Left kidney (tissue), 2 donors: ENCODE data around the gene CHMP4A. TPM values are rescaled to one million over a fixed set of nuclear protein-coding genes. Genes with fewer than 3 reads are reported as not detected.

Experiments
- DNase-seq: peaks from one replicate; pipeline ENCODE4 v3.0.0-alpha.2; 2013
- polyA plus RNA-seq: library from polyadenylated mRNA; unstranded; fragments of 120-200 nt; gene quantifications from one replicate; pipeline ENCODE4 v1.2.1, GENCODE V29; 2013; ENCODE audit not compliant: insufficient read length

CHMP4A gene
- polyA plus RNA-seq, 1 donor, result 63.7 TPM

DNA sequence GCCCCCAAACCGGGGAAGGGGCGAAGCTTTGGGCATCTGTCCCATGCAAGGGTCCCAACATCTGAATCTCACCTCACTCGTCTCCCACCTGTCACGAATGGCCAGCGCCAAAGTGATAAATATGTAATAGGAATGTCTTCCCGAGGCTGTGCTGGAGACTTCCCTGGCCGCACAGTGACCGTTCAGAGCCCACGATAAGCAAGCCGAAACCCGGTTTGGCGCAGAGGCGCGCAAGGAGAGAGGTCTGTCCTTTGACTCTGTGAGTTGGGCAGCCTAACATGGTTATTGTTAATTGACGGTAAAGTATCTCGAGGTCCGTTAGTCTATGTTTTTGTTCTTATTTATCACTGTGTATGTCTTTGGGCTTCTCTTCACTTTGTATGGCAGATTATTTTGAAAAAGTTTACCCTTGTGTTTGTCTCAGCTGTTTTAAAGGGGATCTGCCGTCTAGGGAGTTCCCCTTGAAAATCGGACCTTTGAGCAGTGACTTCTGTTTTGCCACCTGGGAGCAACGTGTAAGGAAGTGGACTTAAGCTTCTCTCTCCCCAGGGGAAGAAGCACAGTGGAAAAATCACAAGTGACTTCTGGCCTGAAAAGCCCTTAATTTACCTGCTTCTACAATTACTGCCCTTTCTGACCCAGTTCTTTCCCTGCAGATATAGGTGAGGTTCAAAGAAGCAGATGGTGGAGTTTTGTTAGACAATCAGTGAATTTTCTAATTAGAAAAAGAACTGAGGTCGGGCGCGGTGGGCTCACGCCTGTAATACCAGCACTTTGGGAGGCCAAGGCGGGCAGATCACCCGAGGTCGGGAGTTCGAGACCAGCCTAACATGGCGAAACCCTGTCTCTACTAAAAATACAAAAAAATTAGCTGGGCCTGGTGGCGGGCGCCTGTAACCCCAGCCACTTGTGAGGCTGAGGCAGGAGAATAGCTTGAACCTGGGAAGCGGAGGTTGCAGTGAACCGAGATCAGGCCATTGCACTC, 16.9 kb downstream of the CHMP4A start:
- peak; percentile 5 for DNase-seq

DNA sequence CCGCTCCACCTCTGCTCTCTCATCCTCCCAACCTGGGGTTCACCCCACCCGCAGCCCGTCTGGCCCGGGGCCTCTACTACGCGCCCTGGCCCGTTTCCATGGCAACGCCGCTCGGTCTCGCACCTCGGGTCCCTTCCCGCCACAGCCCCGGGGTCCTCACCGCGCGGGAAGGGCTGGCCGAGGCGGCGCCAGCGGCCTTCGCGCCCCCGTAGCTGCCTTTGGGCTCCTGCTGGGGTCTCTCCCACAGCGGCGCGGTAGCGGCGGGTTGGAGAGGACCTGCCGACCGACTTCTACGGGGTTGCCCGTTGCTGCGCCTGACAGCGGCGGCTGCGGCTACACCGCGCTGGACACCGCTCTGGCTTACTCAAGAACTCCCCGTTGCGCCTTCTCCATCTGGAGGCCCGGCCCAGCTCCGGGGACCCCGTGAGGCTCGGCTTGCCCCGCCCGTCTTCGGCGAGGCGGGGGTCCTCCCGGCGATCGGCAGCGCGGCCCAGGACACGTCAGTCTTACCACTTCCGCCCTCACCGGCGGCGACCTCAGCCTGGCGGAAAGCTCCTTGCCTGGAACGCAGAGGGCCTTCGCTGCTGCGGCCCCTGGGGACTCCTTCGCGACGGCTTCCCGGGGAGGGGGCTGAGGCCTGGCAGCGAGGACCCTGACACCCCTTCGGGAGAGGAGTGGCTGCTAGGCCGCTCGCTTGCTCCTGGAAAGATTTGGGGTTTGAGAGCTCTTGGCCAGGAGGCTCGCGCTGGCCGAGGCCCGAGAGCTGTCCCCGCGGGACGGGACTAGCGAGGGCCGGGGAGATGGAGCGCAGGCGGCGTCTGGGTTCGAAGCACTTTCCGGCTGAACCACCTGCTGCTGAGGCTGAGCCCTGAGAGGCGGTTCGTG, 17.9 kb downstream of the CHMP4A start, which contains the start of gene TM9SF1:
TM9SF1 (minus strand) TSS at position 256 of the 885 bp plus-strand sequence. CDS start 422 bp downstream, outside the sequence.
- peak; percentile 86 for DNase-seq

DNA sequence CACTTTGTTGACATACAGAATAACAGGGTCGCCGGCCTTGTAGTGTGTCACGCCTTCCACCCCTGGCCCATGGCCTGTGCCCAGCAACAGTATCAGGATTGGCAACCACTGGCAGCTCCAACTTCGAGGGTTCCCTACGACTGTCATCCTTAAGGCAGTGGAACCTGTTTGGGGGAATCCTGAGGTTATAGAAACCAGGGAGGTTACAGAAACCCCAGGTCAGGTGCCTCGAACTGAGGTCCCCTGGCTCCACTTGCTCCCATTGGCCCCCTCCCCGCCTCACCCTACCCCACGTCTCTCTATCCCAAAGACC, 18.5 kb downstream of the CHMP4A start:
- no peak for DNase-seq

DNA sequence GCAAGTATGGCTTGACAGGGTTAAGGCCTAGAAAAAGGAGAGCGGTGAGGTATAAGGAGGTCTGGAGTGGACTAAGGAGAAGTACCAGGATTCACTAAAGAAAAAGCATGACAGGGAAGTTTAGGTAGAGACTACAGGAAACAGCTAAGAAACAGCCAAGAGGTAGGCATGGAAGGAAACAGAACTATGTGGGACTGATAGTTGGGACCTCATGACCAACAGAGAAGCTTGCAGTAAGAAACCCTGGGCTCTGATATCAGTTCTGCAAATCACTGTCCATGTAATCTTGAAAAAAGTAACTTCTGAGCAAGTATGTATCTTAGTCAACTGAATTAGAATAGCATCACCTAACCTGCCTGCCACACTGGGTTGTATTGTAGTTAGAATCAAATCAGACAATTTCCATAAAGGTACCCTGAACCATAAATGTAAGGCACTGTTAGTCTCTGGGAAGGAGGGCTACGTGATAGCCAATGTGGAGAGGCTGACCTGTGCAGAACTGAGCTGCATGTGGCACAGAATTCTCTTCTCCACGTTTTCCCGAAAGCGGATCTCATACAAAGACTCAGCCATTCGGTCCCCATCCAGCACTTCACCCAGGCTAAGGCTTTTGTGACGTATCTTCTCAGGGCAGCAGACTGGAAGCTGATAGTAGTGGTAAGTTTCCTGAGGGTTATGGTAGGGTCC, 19.0 kb downstream of the CHMP4A start:
- no peak for DNase-seq

DNA sequence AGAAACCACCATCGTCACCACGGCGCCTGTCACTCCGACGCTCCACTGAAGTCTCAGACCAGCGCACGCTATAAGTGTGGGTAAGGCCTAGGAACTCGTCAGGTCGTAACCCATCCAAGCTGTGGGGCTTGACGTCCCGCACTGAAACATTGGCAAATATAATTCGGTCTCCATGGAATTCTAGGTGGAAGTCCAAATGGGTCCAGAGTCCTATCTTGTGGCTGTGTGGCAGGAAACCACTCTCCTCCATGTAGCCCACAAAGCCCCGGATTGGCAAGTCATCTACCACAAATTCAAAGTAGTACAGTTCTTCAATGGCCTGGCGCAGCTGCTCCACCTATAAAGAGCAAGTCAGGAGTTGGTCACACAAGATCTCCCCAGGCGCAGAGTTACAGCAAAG, 20.4 kb downstream of the CHMP4A start:
- no peak for DNase-seq

DNA sequence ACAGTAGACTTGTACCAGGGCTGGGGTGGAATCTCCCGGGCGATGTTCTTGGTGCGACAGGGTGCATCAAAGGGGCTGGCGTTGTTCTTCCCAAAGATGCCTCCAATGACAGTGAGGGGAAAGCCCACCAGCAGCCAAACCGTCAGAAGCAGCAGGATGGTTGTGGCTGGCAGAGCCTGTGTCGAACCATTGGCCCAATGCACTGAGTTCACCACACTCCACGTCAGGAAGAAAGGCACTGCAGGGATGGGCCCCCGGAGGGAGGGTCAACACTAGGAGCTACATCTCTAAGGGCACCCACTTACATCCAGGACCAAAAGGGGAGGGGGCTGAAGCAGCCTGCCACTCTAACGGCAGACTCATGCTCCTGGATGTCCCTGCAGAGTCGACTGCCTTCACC, 22.9 kb downstream of the CHMP4A start:
- DNase-seq, result no peak

DNA sequence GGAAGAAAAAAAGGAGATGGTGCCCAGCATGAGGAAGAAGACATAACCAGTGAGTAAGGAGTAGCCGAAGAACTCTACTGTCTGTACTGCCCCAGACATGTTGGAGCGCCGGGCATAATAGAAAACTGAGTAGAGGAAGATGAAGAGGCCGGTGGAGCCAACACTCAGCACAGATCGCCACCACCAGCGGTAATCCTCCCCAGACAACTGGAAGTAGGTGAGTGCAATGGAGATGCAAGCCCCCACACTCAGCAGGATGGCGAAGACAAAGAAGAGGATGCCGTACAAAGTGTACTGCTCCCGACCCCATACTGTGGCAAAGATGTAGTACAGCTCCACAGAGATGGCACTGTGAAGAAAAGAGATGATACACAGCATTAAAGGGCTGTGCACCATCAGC, 23.8 kb downstream of the CHMP4A start:
- DNase-seq, result no peak

DNA sequence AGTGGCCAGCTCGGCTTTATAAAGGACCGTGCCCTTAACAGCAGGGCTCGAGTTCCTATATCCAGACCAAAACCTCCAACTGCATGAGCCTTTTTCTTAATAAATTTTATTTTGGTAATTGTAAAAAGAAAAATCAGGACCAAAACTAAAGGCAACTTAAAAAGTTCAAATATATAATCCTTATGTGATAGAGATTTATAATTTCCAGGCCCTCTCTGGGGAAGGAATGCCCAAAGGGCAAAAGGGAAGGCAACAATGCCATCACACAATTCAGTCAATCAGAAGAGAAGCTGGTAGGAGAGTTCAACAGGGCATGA, 24.3 kb downstream of the CHMP4A start:
- no peak for DNase-seq

DNA sequence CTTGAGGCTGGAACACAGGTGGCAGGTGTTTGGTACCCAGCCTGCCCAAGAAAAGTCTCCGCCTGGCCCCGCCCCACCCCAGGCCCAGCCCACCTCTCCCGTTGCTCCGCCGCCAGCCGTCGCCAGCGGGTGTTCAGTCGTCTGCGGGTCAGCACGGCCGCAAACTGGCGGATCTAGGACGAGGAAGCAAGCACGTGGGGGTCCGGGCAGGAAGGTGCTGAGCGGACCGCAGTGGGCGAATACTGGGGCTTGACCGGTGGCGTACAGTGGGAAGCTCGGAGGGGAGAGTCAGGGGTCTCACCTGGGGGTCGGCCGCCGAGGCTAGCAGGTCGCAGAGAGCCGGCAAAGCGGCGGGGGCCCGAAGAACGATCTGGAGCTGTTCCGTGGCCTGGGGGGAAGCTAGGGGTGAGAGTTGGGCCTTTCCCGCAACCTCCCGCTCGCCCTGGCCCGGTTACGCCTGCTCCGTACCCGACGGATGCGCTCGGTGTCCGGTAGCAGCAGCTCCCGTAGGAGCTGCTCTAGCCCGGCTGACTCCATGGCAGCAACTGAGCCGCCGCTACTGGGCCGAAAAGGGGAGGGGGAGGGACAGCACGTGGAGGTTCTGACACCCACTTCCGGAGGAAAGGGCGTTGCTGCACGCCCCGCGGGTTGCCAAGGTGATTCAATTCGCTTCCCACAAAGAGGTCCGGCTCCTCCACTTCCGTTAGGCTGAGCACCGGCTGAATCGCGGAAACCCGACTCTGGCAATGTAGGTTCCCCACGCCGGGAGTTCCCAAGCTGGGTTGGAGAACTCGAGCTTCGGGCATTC, 24.8 kb downstream of the CHMP4A start, which contains the start of gene IPO4:
IPO4 (minus strand) TSS at position 566 of the 808 bp plus-strand sequence; CDS start at position 537, 29 bp downstream.
- DNase-seq, result peak; percentile 96

DNA sequence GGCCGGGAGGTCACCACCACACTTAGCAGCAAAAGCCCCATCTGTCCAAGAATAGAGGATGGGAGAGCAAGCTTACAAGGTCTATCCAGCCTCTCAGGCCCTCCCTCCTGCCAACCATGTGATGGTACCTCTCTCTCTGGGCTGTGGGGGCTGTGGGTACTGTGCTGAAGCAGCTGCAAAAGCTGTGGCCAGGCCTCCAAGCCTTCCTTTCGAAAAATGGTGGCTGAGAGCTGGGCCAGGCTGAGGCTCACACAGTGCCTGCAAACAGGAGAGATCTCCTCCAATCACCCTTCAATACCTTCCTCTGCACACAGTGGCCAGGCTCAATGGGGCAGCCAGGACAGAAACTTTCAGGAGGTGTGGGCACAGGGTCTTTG, 25.8 kb downstream of the CHMP4A start:
- DNase-seq, result no peak

DNA sequence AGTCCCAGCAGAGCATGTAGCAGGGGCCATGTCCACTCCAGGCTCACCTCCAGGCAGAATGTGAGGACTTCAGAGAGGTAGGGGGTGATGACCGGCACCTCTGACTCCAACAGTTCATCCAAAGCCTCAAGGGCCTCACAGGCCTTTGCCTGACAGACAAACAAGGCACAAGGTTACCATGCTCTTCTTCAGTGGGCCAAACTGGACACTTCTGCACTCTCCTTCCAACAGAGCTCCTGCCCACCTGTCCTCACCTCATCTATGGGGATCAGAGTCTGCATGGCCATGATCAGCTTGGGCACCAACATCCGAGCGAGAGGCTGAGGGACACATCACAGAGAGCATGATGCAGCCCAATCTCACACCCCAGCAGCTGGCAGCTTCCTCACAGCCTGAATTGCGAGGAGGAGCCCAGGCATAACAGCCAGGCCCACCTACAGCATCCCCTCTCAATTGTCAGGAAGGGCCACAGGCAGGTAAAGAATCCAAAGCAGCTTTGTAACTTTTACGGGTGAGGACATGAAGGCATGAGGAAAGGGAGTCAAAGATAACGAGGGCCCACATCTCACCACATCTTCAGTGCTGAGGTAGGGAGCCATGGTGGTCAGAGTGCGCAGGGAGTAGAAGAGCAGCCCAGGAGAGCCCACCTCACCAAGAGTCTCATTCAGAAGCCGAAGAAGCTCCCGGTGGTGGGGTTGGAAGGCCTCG, 26.3 kb downstream of the CHMP4A start:
- DNase-seq, result no peak

DNA sequence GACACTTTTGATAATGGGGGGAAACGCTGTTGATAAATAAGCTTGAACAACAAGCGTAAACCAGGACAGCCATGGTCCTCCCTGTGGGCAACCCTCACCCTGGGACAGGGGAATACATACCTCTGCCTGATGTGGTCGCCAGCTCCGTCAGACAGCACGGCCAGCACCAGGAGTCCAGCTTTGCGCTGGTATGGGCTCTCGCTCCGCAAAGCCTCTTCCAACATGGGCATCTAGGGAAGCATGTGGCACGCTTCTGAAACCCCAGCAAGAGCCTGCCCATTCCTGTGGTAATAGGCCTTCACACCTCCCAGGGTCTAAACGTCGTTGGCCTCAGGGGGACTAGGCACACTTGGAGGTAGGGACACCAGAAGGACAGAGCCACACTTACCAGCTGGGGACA, 27.5 kb downstream of the CHMP4A start:
- DNase-seq, result no peak

DNA sequence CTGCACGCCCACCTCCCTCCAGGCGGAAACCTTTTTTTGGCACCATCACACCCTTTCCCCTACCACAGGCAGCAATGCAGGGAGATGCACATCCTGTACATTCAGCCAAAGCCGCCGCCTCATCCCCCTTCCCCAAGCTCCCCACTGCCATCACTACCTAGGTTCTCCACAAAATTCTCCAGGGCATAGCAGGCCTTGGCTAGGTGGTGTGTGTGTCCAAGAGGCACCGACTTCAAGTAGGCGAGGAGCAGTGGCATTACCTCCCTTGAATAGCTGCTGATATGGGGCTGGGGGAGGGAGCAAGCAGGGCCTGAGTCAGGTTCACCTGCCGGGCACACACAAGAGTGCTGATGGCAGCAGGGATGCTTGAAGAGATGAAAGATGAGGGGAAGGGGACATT, 28.3 kb downstream of the CHMP4A start:
- no peak for DNase-seq

DNA sequence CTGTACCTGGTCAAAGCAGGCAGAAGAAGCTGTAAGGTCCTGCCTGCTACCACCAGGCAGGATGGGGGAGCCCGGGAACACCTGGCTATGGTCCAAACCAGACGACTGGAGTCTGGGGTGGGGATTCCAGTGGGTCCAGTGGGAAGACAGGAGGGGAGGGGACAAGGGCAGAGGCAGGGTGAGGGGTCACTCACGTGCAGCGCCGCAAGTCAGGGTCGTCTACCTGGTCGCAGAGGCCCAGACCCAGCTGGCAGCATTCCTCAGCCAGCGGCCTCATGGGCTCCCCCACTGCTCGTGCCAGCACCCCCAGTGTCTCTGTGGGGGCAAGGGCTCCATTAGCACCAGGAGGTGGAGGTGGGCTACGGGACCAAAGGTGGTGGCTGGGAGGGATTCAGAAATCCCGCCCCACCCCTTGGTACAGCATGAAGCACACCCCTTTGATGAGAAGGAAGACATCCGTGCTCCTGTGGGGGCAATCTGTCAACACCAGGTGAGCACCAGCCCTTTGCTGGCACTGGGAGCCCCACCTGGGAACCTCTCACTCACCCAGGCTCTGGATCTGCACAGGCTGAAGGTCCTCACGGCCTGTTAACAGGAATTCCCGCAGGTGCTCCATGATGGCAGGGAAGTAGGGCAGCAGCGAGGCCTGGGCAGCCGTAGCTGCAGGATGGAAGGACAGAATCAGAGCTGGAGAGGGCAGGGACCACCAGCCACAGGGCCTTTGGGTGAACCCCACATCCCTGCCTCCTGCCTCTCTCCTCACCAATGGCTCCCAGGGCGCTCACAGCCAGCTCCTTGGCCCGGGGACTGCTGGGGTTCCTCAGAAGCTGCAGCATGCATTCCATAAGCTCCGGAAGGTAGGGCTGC, 29.0 kb downstream of the CHMP4A start:
- no peak for DNase-seq

DNA sequence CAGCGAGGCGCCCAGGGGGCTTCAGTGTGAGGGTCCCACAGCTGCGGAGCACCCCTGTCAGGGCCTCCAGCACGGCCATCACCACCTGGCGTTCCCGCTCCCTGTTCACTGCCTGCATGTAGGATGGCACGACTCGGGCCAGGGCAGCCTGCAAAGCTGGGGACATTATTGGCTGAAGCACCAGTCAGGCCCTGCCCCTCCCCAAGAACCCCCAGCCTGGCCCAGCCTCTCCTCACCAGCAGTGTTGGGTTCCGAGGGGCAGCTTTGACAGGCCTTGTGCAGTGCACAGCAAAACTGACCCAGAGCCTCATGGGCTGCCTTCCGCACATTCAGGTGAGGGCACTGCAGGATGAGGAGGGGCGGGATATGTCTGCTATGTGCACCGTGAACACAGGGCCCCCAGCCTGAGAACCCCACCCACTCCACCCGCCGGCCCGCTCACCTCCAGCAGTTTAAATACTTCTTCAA, 30.2 kb downstream of the CHMP4A start:
- no peak for DNase-seq

DNA sequence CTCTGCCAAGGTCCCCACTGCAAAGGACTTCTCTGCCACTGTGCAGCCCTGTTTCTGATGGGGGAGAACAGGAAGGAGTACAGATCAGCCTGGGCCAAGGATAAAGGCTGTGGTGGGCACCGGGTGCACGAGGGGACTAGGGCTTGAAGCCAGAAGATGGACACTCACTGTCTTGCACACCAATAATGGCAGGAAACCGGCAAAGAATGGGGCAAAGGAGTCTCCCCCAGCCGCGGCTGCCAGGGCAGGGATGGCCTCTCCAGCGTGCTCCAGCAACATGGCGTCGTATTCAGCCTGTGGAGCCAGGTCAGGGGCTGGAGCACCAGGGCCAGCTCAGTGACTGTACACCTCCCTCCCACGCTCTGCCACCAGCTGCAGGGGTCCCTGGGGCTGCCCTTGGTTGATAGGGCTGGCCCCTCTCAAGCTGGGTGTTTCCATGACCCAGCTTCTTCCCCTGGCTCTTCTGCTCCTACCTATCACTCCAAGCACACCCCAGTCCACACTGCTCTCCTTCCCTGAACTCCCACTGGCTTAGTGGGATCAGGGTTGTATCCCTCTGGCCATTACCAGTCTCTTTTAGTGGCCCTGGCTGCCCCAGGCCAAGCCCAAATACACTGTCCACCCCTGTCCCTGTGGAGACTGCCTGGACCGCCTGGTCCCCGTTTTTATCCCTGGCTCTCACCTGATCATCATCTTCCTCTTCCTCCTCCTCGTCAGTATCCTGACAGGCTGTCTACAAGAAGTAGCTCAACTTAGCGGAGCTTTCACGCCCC, 31.0 kb downstream of the CHMP4A start:
- no peak for DNase-seq

DNA sequence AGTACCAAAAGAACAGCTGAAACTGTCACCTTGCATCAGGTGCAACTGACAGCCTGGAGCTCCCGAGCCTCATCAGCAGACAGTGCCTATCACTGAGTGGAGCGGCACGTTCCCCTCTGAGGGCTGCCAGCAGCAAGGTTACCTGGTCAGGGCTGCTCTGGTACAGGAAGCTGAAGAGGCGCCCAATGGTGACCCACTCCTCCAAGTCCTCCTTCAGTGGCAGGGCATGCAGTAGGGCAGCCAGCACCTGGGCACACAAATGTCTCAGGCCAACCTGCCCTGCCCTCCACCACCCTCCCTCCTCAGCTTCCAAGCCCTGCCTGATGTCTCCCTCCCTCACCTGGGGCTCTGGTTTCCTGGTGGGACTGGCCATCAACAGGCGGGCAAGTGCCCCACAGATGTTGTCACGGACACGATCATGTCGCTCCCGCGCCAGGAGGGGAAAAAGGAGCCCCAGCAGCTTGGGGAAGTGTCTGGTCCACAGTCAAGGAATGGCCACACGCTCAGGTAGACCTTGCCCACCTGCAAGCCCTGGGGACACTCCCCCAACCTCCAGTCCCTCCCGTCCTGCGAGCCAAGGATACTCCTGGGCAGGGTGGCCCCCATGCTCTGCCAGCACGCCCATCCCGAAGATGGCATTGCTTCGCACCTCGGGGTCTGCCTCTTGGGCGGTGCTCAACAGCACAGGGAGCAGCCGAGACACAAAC, 31.8 kb downstream of the CHMP4A start:
- no peak for DNase-seq
